K562 (cell line): ENCODE results near the gene CMIP. TPM values are rescaled to one million over a fixed set of nuclear protein-coding genes. Genes with fewer than 3 reads are reported as not detected.

Source experiments
- ARID2 ChIP-seq: fragments of 450-650 bp; IDR thresholded peaks from 2 replicates; pipeline ENCODE4 v1.6.1; 2017; ENCODE audit warnings: antibody characterized with exemption, mild to moderate bottlenecking
- CHD2 ChIP-seq: IDR thresholded peaks from 2 replicates; pipeline ENCODE4 v1.6.1; 2011; ENCODE audit warnings: low read depth, low read length
- ESRRB ChIP-seq: fragments of 250-450 bp; sonication (Bioruptor Pico); IDR thresholded peaks from 2 replicates; pipeline ENCODE4 v1.5.0; 2020; ENCODE audit warnings: mild to moderate bottlenecking, moderate library complexity, borderline replicate concordance
- GTF2A2 ChIP-seq: IDR thresholded peaks from 2 replicates; pipeline ENCODE4 v1.6.1; 2016; ENCODE audit warnings: mild to moderate bottlenecking, missing genetic modification characterization, missing compliant biosample characterization
- HNRNPK ChIP-seq: fragments of 200-400 bp; formaldehyde crosslinking; IDR thresholded peaks from one replicate; pipeline ENCODE4 v1.6.1; 2018; ENCODE audit warnings: mild to moderate bottlenecking, low read depth, low read length; ENCODE audit not compliant: poor library complexity, severe bottlenecking
- KAT8 ChIP-seq: fragments of 450-650 bp; IDR thresholded peaks from 2 replicates; pipeline ENCODE4 v1.6.1; 2016; ENCODE audit warnings: low read depth, mild to moderate bottlenecking
- MTA3 ChIP-seq: fragments of 450-650 bp; formaldehyde crosslinking; IDR thresholded peaks from 2 replicates; pipeline ENCODE4 v1.6.1; 2017; ENCODE audit warnings: mild to moderate bottlenecking, borderline replicate concordance
- MYC ChIP-seq, 2 experiments: fragments of 250-450 bp in 1 of 2; sonication (Bioruptor Pico) in 1 of 2; IDR thresholded peaks; 2 replicates each; pipeline versions ENCODE4 v1.5.1 to v1.6.1; 2012 to 2021; ENCODE audit warnings: low read depth in 2 of 2, borderline replicate concordance in 1 of 2, improper control_type of control experiment in 1 of 2, low read length in 1 of 2, mild to moderate bottlenecking in 1 of 2, moderate library complexity in 1 of 2
- RBM25 ChIP-seq: fragments of 200-400 bp; formaldehyde crosslinking; IDR thresholded peaks from 2 replicates; pipeline ENCODE4 v1.6.1; 2018; ENCODE audit warnings: low read length, low read depth, moderate library complexity; ENCODE audit not compliant: severe bottlenecking
- ZNF232 ChIP-seq: sonication (generic); formaldehyde crosslinking; IDR thresholded peaks from 2 replicates; pipeline ENCODE4 v1.8.0; 2022; ENCODE audit warnings: mild to moderate bottlenecking, missing genetic modification reagents
- polyA plus RNA-seq, 8 experiments: library from polyadenylated mRNA; depleted of rRNA in 4 of 8; stranded (reverse) in 5 of 8; unstranded in 3 of 8; fragments of >200 nt; fragmentation: Nextera tagmentation in 2 of 8; fragmentation: Illumina TruSeq in 1 of 8; extraction: Ambion mirVana in 2 of 8; extraction: Trizol in 1 of 8; gene quantifications; 2 replicates each; pipeline versions ENCODE4 v1.2.1 to v1.2.3, GENCODE V29; 2011 to 2014; ENCODE audit warnings: inconsistent platforms in 1 of 8, missing spikeins in 1 of 8
- total RNA-seq, 7 experiments: library from RNA; depleted of rRNA in 6 of 7; stranded (reverse); fragments of >200 nt in 6 of 7; fragmentation: Illumina TruSeq in 2 of 7; extraction: Trizol in 2 of 7; gene quantifications; 2 replicates each; pipeline versions ENCODE4 v1.2.1 to v1.2.3, GENCODE V29; 2011 to 2021; ENCODE audit warnings: low replicate concordance in 1 of 7
- TF ChIP-seq, protein P1 (sequence below): fragments of 200-600 bp; sonication (generic); IDR thresholded peaks from one replicate; pipeline ENCODE4 v1.6.1; 2012; ENCODE audit warnings: mild to moderate bottlenecking, low read depth, low read length, inconsistent platforms
- TF ChIP-seq, protein P2 (sequence below), 2 experiments: IDR thresholded peaks; 2 replicates each; pipeline ENCODE4 v1.6.1; 2011; ENCODE audit warnings: borderline replicate concordance in 1 of 2, control low read depth in 1 of 2, low read depth in 1 of 2, low read length in 1 of 2, mild to moderate bottlenecking in 1 of 2, mixed read lengths in 1 of 2, moderate library complexity in 1 of 2; ENCODE audit not compliant: insufficient read depth in 1 of 2, insufficient read length in 1 of 2, poor library complexity in 1 of 2, severe bottlenecking in 1 of 2; ENCODE audit errors: extremely low read depth in 1 of 2
- TF ChIP-seq, protein P3 (sequence below): sonication (generic); formaldehyde crosslinking; IDR thresholded peaks from 2 replicates; pipeline ENCODE4 v1.9.0; 2022; ENCODE audit warnings: mild to moderate bottlenecking, missing genetic modification reagents

Gene CMIP
- total and polyA plus RNA-seq, 9 of the 15 experiments (the other 6 are each of a cell fraction or from before 2014, with no cell fraction given) = 0.94 to 82.5 (median 10.3) TPM

- peak; percentile 25; the same call in 1 of the 2 replicates for TF ChIP-seq GTF2A2
- TF ChIP-seq, protein P1, sequence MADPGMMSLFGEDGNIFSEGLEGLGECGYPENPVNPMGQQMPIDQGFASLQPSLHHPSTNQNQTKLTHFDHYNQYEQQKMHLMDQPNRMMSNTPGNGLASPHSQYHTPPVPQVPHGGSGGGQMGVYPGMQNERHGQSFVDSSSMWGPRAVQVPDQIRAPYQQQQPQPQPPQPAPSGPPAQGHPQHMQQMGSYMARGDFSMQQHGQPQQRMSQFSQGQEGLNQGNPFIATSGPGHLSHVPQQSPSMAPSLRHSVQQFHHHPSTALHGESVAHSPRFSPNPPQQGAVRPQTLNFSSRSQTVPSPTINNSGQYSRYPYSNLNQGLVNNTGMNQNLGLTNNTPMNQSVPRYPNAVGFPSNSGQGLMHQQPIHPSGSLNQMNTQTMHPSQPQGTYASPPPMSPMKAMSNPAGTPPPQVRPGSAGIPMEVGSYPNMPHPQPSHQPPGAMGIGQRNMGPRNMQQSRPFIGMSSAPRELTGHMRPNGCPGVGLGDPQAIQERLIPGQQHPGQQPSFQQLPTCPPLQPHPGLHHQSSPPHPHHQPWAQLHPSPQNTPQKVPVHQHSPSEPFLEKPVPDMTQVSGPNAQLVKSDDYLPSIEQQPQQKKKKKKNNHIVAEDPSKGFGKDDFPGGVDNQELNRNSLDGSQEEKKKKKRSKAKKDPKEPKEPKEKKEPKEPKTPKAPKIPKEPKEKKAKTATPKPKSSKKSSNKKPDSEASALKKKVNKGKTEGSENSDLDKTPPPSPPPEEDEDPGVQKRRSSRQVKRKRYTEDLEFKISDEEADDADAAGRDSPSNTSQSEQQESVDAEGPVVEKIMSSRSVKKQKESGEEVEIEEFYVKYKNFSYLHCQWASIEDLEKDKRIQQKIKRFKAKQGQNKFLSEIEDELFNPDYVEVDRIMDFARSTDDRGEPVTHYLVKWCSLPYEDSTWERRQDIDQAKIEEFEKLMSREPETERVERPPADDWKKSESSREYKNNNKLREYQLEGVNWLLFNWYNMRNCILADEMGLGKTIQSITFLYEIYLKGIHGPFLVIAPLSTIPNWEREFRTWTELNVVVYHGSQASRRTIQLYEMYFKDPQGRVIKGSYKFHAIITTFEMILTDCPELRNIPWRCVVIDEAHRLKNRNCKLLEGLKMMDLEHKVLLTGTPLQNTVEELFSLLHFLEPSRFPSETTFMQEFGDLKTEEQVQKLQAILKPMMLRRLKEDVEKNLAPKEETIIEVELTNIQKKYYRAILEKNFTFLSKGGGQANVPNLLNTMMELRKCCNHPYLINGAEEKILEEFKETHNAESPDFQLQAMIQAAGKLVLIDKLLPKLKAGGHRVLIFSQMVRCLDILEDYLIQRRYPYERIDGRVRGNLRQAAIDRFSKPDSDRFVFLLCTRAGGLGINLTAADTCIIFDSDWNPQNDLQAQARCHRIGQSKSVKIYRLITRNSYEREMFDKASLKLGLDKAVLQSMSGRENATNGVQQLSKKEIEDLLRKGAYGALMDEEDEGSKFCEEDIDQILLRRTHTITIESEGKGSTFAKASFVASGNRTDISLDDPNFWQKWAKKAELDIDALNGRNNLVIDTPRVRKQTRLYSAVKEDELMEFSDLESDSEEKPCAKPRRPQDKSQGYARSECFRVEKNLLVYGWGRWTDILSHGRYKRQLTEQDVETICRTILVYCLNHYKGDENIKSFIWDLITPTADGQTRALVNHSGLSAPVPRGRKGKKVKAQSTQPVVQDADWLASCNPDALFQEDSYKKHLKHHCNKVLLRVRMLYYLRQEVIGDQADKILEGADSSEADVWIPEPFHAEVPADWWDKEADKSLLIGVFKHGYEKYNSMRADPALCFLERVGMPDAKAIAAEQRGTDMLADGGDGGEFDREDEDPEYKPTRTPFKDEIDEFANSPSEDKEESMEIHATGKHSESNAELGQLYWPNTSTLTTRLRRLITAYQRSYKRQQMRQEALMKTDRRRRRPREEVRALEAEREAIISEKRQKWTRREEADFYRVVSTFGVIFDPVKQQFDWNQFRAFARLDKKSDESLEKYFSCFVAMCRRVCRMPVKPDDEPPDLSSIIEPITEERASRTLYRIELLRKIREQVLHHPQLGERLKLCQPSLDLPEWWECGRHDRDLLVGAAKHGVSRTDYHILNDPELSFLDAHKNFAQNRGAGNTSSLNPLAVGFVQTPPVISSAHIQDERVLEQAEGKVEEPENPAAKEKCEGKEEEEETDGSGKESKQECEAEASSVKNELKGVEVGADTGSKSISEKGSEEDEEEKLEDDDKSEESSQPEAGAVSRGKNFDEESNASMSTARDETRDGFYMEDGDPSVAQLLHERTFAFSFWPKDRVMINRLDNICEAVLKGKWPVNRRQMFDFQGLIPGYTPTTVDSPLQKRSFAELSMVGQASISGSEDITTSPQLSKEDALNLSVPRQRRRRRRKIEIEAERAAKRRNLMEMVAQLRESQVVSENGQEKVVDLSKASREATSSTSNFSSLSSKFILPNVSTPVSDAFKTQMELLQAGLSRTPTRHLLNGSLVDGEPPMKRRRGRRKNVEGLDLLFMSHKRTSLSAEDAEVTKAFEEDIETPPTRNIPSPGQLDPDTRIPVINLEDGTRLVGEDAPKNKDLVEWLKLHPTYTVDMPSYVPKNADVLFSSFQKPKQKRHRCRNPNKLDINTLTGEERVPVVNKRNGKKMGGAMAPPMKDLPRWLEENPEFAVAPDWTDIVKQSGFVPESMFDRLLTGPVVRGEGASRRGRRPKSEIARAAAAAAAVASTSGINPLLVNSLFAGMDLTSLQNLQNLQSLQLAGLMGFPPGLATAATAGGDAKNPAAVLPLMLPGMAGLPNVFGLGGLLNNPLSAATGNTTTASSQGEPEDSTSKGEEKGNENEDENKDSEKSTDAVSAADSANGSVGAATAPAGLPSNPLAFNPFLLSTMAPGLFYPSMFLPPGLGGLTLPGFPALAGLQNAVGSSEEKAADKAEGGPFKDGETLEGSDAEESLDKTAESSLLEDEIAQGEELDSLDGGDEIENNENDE = no peak
- TF ChIP-seq, protein P2, sequence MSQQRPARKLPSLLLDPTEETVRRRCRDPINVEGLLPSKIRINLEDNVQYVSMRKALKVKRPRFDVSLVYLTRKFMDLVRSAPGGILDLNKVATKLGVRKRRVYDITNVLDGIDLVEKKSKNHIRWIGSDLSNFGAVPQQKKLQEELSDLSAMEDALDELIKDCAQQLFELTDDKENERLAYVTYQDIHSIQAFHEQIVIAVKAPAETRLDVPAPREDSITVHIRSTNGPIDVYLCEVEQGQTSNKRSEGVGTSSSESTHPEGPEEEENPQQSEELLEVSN (IDR thresholded peaks at IDR 0.05; ENCODE audit: borderline replicate concordance in 1 of 2, extremely low read depth in 1 of 2, insufficient read depth in 1 of 2, insufficient read length in 1 of 2, low read depth in 1 of 2, low read length in 1 of 2, poor library complexity in 1 of 2, severe bottlenecking in 1 of 2) = peak in 1 of 2 experiments; percentile 13
- peak; percentile 66; the same call in 1 of the 2 replicates for TF ChIP-seq CHD2
- peak; percentile 76 for TF ChIP-seq MYC (IDR thresholded peaks at IDR 0.05; ENCODE audit: low read depth, low read length)
- TF ChIP-seq MYC (CRISPR knock-in tag; IDR thresholded peaks at IDR 0.05; ENCODE audit: borderline replicate concordance, low read depth) = no peak
- TF ChIP-seq RBM25 = peak; percentile 66
- no peak for TF ChIP-seq HNRNPK
- TF ChIP-seq ZNF232 (CRISPR knock-in tag) = no peak
- TF ChIP-seq ESRRB (CRISPR knock-in tag) = no peak
- TF ChIP-seq KAT8 = no peak
- TF ChIP-seq, protein P3, sequence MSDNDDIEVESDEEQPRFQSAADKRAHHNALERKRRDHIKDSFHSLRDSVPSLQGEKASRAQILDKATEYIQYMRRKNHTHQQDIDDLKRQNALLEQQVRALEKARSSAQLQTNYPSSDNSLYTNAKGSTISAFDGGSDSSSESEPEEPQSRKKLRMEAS = peak; percentile 34; the same call in 1 of the 2 replicates
- no peak for TF ChIP-seq MTA3
- no peak for TF ChIP-seq ARID2
Measured at GRCh38 chr16:81450783-81451491, 6.3 kb downstream of the CMIP start (continued).
